HG02981 (cell line): Measurements from ENCODE around the gene BCAP31.
"Not testable (repeated sequence)": the region's sequence is repeated elsewhere in the genome, so short reads cannot be mapped to it uniquely, and the experiment has no call there.

Experiments used
- ATAC-seq: cut with Tn5 transposase; IDR thresholded peaks from one replicate; pipeline ENCODE4 v1.9.1; 2021; ENCODE audit warnings: mild to moderate bottlenecking, moderate library complexity; ENCODE audit not compliant: unreplicated experiment

The BCAP31 gene

GRCh38 chrX:153717445-153717844 lies 6.7 kb downstream of the BCAP31 start:
- ATAC-seq = no peak

GRCh38 chrX:153714256-153714655 lies 9.9 kb downstream of the BCAP31 start:
- ATAC-seq = no peak

- ATAC-seq = no peak
These were observed 14.2 kb downstream of the BCAP31 start for GRCh38 chrX:153709726-153710674.

- no peak for ATAC-seq
These were observed 15.8 kb downstream of the BCAP31 start for GRCh38 chrX:153708415-153708814.

GRCh38 chrX:153707406-153707805 lies 16.8 kb downstream of the BCAP31 start:
- ATAC-seq = no peak

GRCh38 chrX:153706799-153707198 lies 17.4 kb downstream of the BCAP31 start:
- ATAC-seq = no peak

GRCh38 chrX:153705403-153706060 lies 18.7 kb downstream of the BCAP31 start:
- ATAC-seq = not testable (repeated sequence)

- not testable (repeated sequence) for ATAC-seq
These were observed 19.4 kb downstream of the BCAP31 start for GRCh38 chrX:153704631-153705402.

GRCh38 chrX:153704021-153704526 lies 20.1 kb downstream of the BCAP31 start:
- no peak for ATAC-seq

GRCh38 chrX:153703036-153703370 lies 21.2 kb downstream of the BCAP31 start:
- no peak for ATAC-seq

- no peak for ATAC-seq
These were observed 21.7 kb downstream of the BCAP31 start for GRCh38 chrX:153702336-153703035.

- no peak for ATAC-seq
These were observed 22.5 kb downstream of the BCAP31 start for GRCh38 chrX:153701706-153702105.

GRCh38 chrX:153700967-153701366 lies 23.2 kb downstream of the BCAP31 start:
- no peak for ATAC-seq

GRCh38 chrX:153700376-153700945 lies 23.7 kb downstream of the BCAP31 start:
- no peak for ATAC-seq

- ATAC-seq = not testable (repeated sequence)
These were observed 24.3 kb downstream of the BCAP31 start for GRCh38 chrX:153699784-153700371.

GRCh38 chrX:153699210-153699783 lies 24.9 kb downstream of the BCAP31 start:
- ATAC-seq = not testable (repeated sequence)

GRCh38 chrX:153697924-153698865 lies 26.0 kb downstream of the BCAP31 start:
- ATAC-seq = no peak

GRCh38 chrX:153696986-153697722 lies 27.0 kb downstream of the BCAP31 start:
- ATAC-seq = not testable (repeated sequence)
